Measurements from ENCODE around the gene AGAP1. TPM values are rescaled to one million over a fixed set of nuclear protein-coding genes. Genes with fewer than 3 reads are reported as not detected.

The AGAP1 gene
- total RNA-seq, 1 donor from 2014 or later, result 33.4 TPM

DNA sequence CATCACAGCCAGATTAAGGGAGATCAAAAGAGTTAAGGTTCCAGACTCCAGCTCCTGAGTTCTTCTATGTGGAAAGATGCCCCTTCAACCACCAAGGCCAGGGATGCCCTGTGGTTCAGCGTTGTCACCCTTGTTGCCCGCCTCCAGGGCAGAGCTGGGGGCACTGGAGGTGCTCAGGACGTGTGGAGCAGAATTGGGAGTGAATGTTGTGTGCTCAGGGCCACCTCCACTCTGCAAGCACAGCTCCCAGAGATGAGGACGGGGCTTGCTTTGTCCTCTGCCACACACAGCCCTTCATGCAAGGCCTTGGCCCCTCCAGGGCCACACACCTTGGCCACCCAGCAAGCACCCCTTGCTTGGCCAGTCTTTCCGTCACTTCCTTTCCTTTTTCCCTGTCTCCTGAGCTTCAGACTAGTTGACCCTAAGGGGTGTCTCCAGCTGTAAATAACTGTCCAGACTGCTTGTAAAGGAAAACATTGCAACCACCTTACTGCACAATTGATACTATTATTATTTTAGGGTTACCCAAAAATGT is 103.3 kb downstream of the AGAP1 start:
- H3K4me1 ChIP-seq, result peaks cover 4% of the 10 kb centered on the region
- H3K9me3 ChIP-seq, result no peaks in the 10 kb centered on the region
- intact Hi-C loops (cut with DNase I), result loop anchor here (5.0 kb wide), 1 partner anchor 70 kb away; no protein-coding TSS in a partner anchor
- H3K27me3 ChIP-seq, result no peaks in the 10 kb centered on the region
- DNase-seq (no peak), ATAC-seq (no peak)
- TF ChIP-seq, protein P1, sequence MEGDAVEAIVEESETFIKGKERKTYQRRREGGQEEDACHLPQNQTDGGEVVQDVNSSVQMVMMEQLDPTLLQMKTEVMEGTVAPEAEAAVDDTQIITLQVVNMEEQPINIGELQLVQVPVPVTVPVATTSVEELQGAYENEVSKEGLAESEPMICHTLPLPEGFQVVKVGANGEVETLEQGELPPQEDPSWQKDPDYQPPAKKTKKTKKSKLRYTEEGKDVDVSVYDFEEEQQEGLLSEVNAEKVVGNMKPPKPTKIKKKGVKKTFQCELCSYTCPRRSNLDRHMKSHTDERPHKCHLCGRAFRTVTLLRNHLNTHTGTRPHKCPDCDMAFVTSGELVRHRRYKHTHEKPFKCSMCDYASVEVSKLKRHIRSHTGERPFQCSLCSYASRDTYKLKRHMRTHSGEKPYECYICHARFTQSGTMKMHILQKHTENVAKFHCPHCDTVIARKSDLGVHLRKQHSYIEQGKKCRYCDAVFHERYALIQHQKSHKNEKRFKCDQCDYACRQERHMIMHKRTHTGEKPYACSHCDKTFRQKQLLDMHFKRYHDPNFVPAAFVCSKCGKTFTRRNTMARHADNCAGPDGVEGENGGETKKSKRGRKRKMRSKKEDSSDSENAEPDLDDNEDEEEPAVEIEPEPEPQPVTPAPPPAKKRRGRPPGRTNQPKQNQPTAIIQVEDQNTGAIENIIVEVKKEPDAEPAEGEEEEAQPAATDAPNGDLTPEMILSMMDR (IDR thresholded peaks at IDR 0.05), result no peak
- no peak overlapping the region for H3K27ac ChIP-seq
- no peak overlapping the region for H3K4me3 ChIP-seq
- H3K36me3 ChIP-seq, result no peaks in the 10 kb centered on the region

DNA sequence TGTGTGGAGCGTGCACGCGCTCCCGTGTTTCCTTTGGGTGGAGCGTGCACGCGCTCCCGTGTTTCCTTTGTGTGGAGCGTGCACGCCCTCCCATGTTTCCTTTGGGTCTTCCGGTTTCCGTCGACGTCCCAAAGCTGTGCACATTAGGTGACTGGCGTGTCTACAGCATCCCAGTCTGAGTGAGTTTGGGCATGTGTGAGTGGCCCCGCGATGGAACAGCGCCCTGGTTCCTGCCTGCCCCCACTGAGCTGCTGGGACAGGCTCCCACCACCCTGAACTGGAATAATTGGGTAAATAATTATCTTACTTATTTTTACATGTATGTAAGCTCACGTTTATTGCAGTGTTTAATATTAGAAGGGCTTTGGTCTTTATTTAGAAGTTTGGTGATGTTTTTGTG is 104.2 kb downstream of the AGAP1 start:
- H3K27me3 ChIP-seq, result no peaks in the 10 kb centered on the region
- H3K4me3 ChIP-seq, result no peak overlapping the region
- DNase-seq (no peak), ATAC-seq (no peak)
- TF ChIP-seq, protein P1 (IDR thresholded peaks at IDR 0.05), result no peak
- no peak overlapping the region for H3K27ac ChIP-seq
- H3K36me3 ChIP-seq, result no peaks in the 10 kb centered on the region
- no peaks in the 10 kb centered on the region for H3K9me3 ChIP-seq
- intact Hi-C loops (cut with DNase I), result loop anchor here (5.0 kb wide), 1 partner anchor 69 kb away; no protein-coding TSS in a partner anchor
- H3K4me1 ChIP-seq, result peaks cover 4% of the 10 kb centered on the region

DNA sequence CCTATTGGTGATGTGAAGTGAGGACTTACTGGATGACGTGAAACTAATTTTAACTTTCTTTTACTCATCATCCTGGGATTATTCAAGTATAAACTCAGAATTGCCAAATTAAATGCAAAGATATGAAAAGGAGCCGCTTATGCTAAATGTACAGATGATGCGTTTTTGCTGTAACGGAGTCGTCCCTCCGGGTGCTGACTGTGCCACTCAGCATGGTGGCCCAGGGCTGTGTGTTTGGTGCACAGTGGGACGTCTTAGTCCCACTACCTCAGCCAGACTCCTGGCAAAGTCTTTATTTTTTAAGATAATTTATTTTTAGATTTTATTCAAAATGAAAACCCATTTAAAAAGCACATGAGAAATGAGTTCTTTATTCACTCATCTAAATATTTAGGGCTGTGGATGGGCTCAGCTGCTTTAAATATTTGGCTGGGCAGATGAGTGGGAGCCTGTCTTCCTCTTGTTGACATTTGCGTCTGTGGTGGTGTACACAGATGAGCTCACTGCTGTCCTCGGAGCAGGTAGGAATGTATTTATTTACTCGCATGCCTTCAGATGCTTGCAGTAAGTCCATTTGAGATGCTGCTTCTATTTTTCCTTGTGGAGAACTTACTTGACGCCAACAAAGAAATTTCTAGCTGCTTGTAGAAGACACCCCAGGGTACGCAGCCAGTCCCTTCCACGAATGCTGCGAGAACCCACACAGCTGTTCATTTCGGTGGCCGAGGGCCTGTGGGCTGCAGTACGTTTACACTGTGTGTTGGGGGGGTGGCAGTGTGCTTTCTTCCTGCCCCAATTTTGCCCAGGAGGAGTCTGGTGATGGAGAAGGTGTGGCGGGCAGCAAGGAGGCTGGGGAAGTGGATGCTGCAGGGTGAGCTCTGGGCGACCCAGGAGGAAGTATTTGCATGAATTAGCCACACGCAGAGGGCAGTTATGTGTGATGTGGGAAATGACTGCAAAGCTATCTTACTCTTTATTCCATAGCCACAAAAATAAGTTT is 105.0 kb downstream of the AGAP1 start:
- Histone ChIP-seq H3K27ac (no peak overlapping the region), H3K36me3 (no peaks in the 10 kb centered on the region), H3K4me3 (no peak overlapping the region), H3K27me3 (no peaks in the 10 kb centered on the region), H3K4me1 (peaks cover 4% of the 10 kb centered on the region), H3K9me3 (no peaks in the 10 kb centered on the region)
- ATAC-seq (no peak), DNase-seq (no peak)
- TF ChIP-seq, protein P1 (IDR thresholded peaks at IDR 0.05), result no peak
- intact Hi-C loops (cut with DNase I), result loop anchor here (5.0 kb wide), 1 partner anchor 68 kb away; no protein-coding TSS in a partner anchor

DNA sequence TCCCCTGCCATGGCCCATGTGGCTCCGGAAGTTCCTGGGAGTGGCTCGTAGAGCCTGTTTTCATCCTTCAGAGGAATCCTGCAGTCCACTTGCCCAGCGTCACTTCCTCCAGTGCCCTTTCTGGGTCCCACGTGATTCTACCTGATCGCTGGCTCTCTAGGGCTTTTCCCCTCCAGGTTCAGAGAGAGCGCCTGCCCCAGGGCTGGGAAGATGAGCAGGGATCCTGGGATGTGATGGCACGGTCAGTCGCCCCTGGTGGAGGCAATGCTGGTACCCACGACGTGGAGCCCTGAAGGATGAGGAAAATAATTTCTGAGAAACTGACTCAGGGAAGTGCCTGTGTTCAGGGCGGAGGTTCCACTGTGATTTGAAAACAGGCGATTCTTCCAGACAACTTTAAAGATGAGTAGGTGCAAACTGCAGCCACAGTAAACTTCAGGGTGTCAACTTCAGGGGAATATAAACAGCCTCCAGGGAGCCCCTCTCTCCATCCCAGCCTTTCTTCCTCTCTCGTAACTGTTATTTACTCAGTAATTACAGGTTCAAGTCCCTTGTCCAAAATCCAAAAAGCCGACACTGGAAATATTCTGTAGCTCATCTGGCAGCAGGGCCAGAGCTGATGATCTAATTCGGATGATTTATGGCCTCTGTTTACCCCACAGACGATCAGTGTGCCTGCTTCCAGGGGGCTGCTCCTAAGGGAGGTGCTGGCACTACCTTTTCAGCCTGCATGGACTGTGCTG is 105.9 kb downstream of the AGAP1 start:
- Histone ChIP-seq H3K4me1 (peaks cover 4% of the 10 kb centered on the region), H3K36me3 (no peaks in the 10 kb centered on the region), H3K9me3 (no peaks in the 10 kb centered on the region), H3K27me3 (no peaks in the 10 kb centered on the region), H3K4me3 (no peak overlapping the region), H3K27ac (no peak overlapping the region)
- intact Hi-C loops (cut with DNase I), result loop anchor here (5.0 to 10.0 kb wide), 2 partner anchors 68 to 135 kb away; no protein-coding TSS in a partner anchor
- no peak for DNase-seq
- TF ChIP-seq, protein P1 (IDR thresholded peaks at IDR 0.05), result no peak
- ATAC-seq, result no peak

DNA sequence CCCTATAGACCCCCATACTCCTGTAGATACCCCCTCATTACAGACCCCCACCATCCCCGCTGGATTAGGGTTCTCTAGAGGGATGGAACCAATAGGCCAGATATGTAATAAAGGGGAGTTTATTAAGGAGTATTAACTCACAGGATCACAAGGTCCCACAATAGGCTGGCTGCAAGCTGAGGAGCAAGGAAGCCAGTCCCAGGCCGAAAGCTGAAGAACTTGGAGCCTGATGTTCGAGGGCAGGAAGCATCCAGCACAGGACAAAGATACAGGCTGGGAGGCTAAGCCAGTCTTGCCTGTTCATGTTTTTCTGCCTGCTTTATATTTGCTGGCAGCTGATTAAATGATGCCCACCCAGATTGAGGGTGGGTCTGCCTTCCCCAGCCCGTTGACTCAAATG is 106.6 kb downstream of the AGAP1 start:
- H3K36me3 ChIP-seq, result no peaks in the 10 kb centered on the region
- H3K4me3 ChIP-seq, result no peak overlapping the region
- H3K27me3 ChIP-seq, result no peaks in the 10 kb centered on the region
- no peak for ATAC-seq
- no peaks in the 10 kb centered on the region for H3K9me3 ChIP-seq
- TF ChIP-seq, protein P1 (IDR thresholded peaks at IDR 0.05), result no peak
- peaks cover 5% of the 10 kb centered on the region for H3K4me1 ChIP-seq
- H3K27ac ChIP-seq, result no peak overlapping the region
- no peak for DNase-seq
- intact Hi-C loops (cut with DNase I), result loop anchor here (10.0 kb wide), 1 partner anchor 134 kb away; no protein-coding TSS in a partner anchor
